MM.1S (cell line): Measurements from ENCODE around the gene ACOX3.

Experiments
- DNase-seq: peaks from one replicate; pipeline ENCODE4 v3.0.0-alpha.2; 2015
- H2AFZ ChIP-seq: fragments of 300-600 bp; sonication (generic); 2 replicates; pipeline ENCODE4 v1.6.0; 2016; ENCODE audit warnings: antibody characterized with exemption, low read length
- H3F3A ChIP-seq: fragments of 300-600 bp; sonication (generic); 2 replicates; pipeline ENCODE4 v1.6.1; 2016; ENCODE audit warnings: mild to moderate bottlenecking, antibody characterized with exemption, low read length, moderate library complexity, mixed read lengths; ENCODE audit not compliant: insufficient read depth
- H3K27ac ChIP-seq: fragments of 300-600 bp; sonication (generic); 2 replicates; pipeline ENCODE4 v1.5.1; 2016; ENCODE audit warnings: mild to moderate bottlenecking, low read length
- H3K27me3 ChIP-seq: fragments of 300-600 bp; sonication (generic); replicated peaks from 2 replicates; pipeline ENCODE4 v1.6.0; 2016; ENCODE audit warnings: low read length; ENCODE audit not compliant: insufficient read depth
- H3K36me3 ChIP-seq: fragments of 300-600 bp; sonication (generic); replicated peaks from 2 replicates; pipeline ENCODE4 v1.6.1; 2016; ENCODE audit warnings: mild to moderate bottlenecking, low read length, mixed read lengths; ENCODE audit not compliant: insufficient read depth
- H3K4me1 ChIP-seq: fragments of 300-600 bp; sonication (generic); 2 replicates; pipeline ENCODE4 v1.6.1; 2016; ENCODE audit warnings: low read length, mixed read lengths
- H3K4me2 ChIP-seq: fragments of 300-600 bp; sonication (generic); 2 replicates; pipeline ENCODE4 v1.6.0; 2016; ENCODE audit warnings: low read depth, low read length
- H3K4me3 ChIP-seq: fragments of 300-600 bp; sonication (generic); 2 replicates; pipeline ENCODE4 v1.5.1; 2016; ENCODE audit warnings: low read length, mixed read lengths
- H3K79me2 ChIP-seq: fragments of 300-600 bp; sonication (generic); 2 replicates; pipeline ENCODE4 v1.6.1; 2016; ENCODE audit warnings: mixed run types, low read length, mixed read lengths
- H3K9ac ChIP-seq: fragments of 300-600 bp; sonication (generic); 2 replicates; pipeline ENCODE4 v1.6.1; 2016; ENCODE audit warnings: low read length, mixed read lengths
- H3K9me2 ChIP-seq: fragments of 300-600 bp; sonication (generic); replicated peaks from 2 replicates; pipeline ENCODE4 v1.6.1; 2016; ENCODE audit warnings: mild to moderate bottlenecking, low read length, mixed read lengths; ENCODE audit not compliant: insufficient read depth
- H3K9me3 ChIP-seq: fragments of 300-600 bp; sonication (generic); replicated peaks from 2 replicates; pipeline ENCODE4 v1.6.1; 2016; ENCODE audit warnings: mild to moderate bottlenecking, low read length, mixed read lengths; ENCODE audit not compliant: insufficient read depth
- H4K20me1 ChIP-seq: fragments of 300-600 bp; sonication (generic); 2 replicates; pipeline ENCODE4 v1.6.1; 2016; ENCODE audit warnings: mild to moderate bottlenecking, low read length, moderate library complexity, mixed read lengths; ENCODE audit not compliant: insufficient read depth
- EZH2 ChIP-seq: fragments of 300-600 bp; sonication (generic); optimal IDR thresholded peaks from 2 replicates; pipeline ENCODE3; 2017; ENCODE audit warnings: low read depth, mild to moderate bottlenecking, antibody characterized with exemption, low read length, mixed read lengths
- EZH2phosphoT487 ChIP-seq: fragments of 300-600 bp; sonication (generic); IDR thresholded peaks from 2 replicates; pipeline ENCODE4 v1.6.1; 2018; ENCODE audit warnings: antibody characterized with exemption, low read length
- TF ChIP-seq, protein P1 (sequence below): fragments of 300-600 bp; sonication (generic); IDR thresholded peaks from 2 replicates; pipeline ENCODE4 v1.5.1; 2016; ENCODE audit warnings: antibody characterized with exemption, low read length, mixed read lengths

Gene ACOX3

GRCh38 chr4:8346838-8347605 is 93.5 kb downstream of the ACOX3 start:
- no peaks in the 10 kb centered on the region for H3K79me2 ChIP-seq
- DNase-seq, result no peak
- H4K20me1 ChIP-seq, result no peaks in the 10 kb centered on the region
- no peaks in the 10 kb centered on the region for H3F3A ChIP-seq
- TF ChIP-seq EZH2phosphoT487 (no peak), EZH2 (no peak)
- TF ChIP-seq, protein P1, sequence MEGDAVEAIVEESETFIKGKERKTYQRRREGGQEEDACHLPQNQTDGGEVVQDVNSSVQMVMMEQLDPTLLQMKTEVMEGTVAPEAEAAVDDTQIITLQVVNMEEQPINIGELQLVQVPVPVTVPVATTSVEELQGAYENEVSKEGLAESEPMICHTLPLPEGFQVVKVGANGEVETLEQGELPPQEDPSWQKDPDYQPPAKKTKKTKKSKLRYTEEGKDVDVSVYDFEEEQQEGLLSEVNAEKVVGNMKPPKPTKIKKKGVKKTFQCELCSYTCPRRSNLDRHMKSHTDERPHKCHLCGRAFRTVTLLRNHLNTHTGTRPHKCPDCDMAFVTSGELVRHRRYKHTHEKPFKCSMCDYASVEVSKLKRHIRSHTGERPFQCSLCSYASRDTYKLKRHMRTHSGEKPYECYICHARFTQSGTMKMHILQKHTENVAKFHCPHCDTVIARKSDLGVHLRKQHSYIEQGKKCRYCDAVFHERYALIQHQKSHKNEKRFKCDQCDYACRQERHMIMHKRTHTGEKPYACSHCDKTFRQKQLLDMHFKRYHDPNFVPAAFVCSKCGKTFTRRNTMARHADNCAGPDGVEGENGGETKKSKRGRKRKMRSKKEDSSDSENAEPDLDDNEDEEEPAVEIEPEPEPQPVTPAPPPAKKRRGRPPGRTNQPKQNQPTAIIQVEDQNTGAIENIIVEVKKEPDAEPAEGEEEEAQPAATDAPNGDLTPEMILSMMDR, result no peak
- H3K4me3 ChIP-seq, result no peak overlapping the region
- no peak overlapping the region for H2AFZ ChIP-seq
- H3K4me2 ChIP-seq, result no peak overlapping the region
- H3K36me3 ChIP-seq, result no peaks in the 10 kb centered on the region
- H3K9ac ChIP-seq, result no peak overlapping the region
- peaks cover 94% of the 10 kb centered on the region for H3K27me3 ChIP-seq
- no peaks in the 10 kb centered on the region for H3K9me2 ChIP-seq
- H3K27ac ChIP-seq, result no peak overlapping the region
- H3K4me1 ChIP-seq, result no peaks in the 10 kb centered on the region
- no peaks in the 10 kb centered on the region for H3K9me3 ChIP-seq

GRCh38 chr4:8345946-8346814 is 94.3 kb downstream of the ACOX3 start:
- Histone ChIP-seq H2AFZ (no peak overlapping the region), H3K4me2 (no peak overlapping the region), H3K9me3 (no peaks in the 10 kb centered on the region), H3K27ac (no peak overlapping the region), H3K79me2 (no peaks in the 10 kb centered on the region), H3K9me2 (no peaks in the 10 kb centered on the region), H4K20me1 (no peaks in the 10 kb centered on the region), H3K4me3 (no peak overlapping the region), H3K27me3 (peaks cover 93% of the 10 kb centered on the region), H3F3A (no peaks in the 10 kb centered on the region), H3K4me1 (no peaks in the 10 kb centered on the region), H3K36me3 (no peaks in the 10 kb centered on the region), H3K9ac (no peak overlapping the region)
- no peak for DNase-seq
- TF ChIP-seq, protein P1, result no peak
- no peak for TF ChIP-seq EZH2phosphoT487
- no peak for TF ChIP-seq EZH2

DNA sequence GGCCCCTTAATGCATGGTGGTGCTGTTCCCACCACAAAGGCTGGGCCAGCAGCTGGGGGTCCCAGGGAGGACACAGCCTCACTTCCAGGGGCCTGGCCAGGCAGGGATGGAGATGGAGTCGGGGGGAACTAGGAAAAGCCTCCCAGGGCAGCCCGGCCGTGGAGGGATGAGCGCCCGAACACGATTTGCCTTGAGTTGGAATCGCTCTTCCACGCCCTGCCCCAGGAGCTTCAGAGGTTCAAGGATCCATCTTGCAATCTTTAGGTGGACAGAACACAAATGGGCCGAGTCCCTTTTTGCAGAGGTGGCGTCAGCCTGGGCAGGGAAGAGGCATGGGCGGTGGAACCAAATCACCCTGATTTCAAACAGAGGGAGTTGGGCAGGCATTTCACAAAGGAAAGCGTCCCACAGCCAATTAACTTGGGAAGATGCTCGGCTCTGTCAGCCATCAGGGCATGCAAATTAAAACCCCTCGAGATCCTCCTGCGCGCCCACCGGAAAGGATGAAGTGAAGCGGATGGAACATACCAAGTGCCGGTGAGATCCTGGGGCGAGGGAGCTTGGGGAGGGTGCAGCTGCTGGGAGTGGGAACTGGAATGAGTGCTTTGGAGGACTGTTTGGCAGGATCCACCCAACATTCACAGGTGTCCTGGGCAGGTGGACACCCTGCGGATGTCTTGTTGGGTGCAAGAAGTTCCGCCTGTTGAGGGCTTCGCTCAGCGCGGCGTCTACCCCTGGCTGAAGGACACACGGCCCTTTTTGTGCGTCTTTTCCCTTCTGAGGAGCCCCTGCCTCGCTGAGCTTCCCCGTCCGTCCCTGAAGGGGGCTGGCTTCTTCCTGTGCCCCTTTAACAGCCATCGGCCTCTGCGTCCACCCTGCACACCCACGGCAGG is 95.2 kb downstream of the ACOX3 start:
- Histone ChIP-seq H3K4me3 (no peak overlapping the region), H3K4me2 (no peak overlapping the region), H3K9ac (no peak overlapping the region), H3K27ac (no peak overlapping the region), H2AFZ (no peak overlapping the region), H3K9me2 (no peaks in the 10 kb centered on the region), H3K27me3 (peaks cover 92% of the 10 kb centered on the region), H3K79me2 (no peaks in the 10 kb centered on the region), H3K4me1 (no peaks in the 10 kb centered on the region), H4K20me1 (no peaks in the 10 kb centered on the region), H3K36me3 (no peaks in the 10 kb centered on the region), H3F3A (no peaks in the 10 kb centered on the region), H3K9me3 (no peaks in the 10 kb centered on the region)
- TF ChIP-seq EZH2phosphoT487 (no peak), EZH2 (no peak)
- TF ChIP-seq, protein P1, result no peak
- DNase-seq, result no peak
